PC-3 (cell line): ENCODE results near the gene RNU5B-1. TPM values are rescaled to one million over a fixed set of nuclear protein-coding genes. Genes with fewer than 3 reads are reported as not detected.

Source experiments
- ATAC-seq: fragments of 200-7000 bp; cut with Tn5 transposase; 2 replicates; pipeline ENCODE4 v1.9.1; 2020; ENCODE audit warnings: mild to moderate bottlenecking, moderate library complexity
- BruUV-seq: library from RNA; stranded (reverse); fragments of 400-500 nt; replicated peaks from 2 replicates; lab custom pipeline; 2021; lab: Mats Ljungman, UMichigan
- CTCF ChIA-PET: fragments of 300-600 bp; sonication (Branson Sonifier 250); formaldehyde crosslinking; loops from one replicate; lab custom pipeline; 2022; ENCODE audit warnings: antibody characterized with exemption; lab: Charles Lee
- POLR2A ChIA-PET: fragments of 300-600 bp; sonication (Branson Sonifier 250); formaldehyde crosslinking; loops from one replicate; lab custom pipeline; 2022; ENCODE audit warnings: antibody characterized with exemption; ENCODE audit not compliant: unreplicated experiment; lab: Charles Lee
- DNase-seq: peaks from one replicate; pipeline ENCODE4 v3.0.0-alpha.2; 2015
- H2AFZ ChIP-seq: fragments of 300-600 bp; sonication (generic); 2 replicates; pipeline ENCODE4 v1.6.0; 2016; ENCODE audit warnings: antibody characterized with exemption, low read length
- H3F3A ChIP-seq: fragments of 300-600 bp; sonication (generic); one replicate; pipeline ENCODE4 v1.6.0; 2017; ENCODE audit warnings: antibody characterized with exemption, low read length, control low read depth, mild to moderate bottlenecking; ENCODE audit not compliant: unreplicated experiment
- H3K27ac ChIP-seq: fragments of 300-600 bp; sonication (generic); 2 replicates; pipeline ENCODE4 v1.5.1; 2016; ENCODE audit warnings: mild to moderate bottlenecking, low read length
- H3K27me3 ChIP-seq: fragments of 300-600 bp; sonication (generic); 2 replicates; pipeline ENCODE4 v1.6.1; 2016; ENCODE audit warnings: low read length, mixed read lengths
- H3K36me3 ChIP-seq: fragments of 300-600 bp; sonication (generic); 2 replicates; pipeline ENCODE4 v1.6.1; 2016; ENCODE audit warnings: low read depth, mixed run types, low read length, mixed read lengths
- H3K4me1 ChIP-seq: fragments of 300-600 bp; sonication (generic); 2 replicates; pipeline ENCODE4 v1.5.1; 2016; ENCODE audit warnings: low read length; ENCODE audit not compliant: insufficient read depth
- H3K4me2 ChIP-seq: fragments of 300-600 bp; sonication (generic); 2 replicates; pipeline ENCODE4 v1.6.0; 2016; ENCODE audit warnings: low read length
- H3K4me3 ChIP-seq: fragments of 300-600 bp; sonication (generic); 2 replicates; pipeline ENCODE4 v1.5.1; 2016; ENCODE audit warnings: mild to moderate bottlenecking, low read length, mixed read lengths
- H3K79me2 ChIP-seq: fragments of 300-600 bp; sonication (generic); 2 replicates; pipeline ENCODE4 v1.6.1; 2017; ENCODE audit warnings: low read length, mixed read lengths
- H3K9ac ChIP-seq: fragments of 300-600 bp; sonication (generic); 2 replicates; pipeline ENCODE4 v1.6.0; 2016; ENCODE audit warnings: mild to moderate bottlenecking, low read length
- H3K9me2 ChIP-seq: fragments of 300-600 bp; sonication (generic); replicated peaks from 2 replicates; pipeline ENCODE4 v1.6.1; 2016; ENCODE audit warnings: mixed run types, low read length, mixed read lengths
- H3K9me3 ChIP-seq: fragments of 300-600 bp; sonication (generic); 2 replicates; pipeline ENCODE4 v1.6.1; 2016; ENCODE audit warnings: low read length, mixed read lengths
- H4K20me1 ChIP-seq: fragments of 300-600 bp; sonication (generic); 2 replicates; pipeline ENCODE4 v1.6.1; 2016; ENCODE audit warnings: low read length, mixed read lengths
- CTCF ChIP-seq: fragments of 300-600 bp; sonication (generic); conservative IDR thresholded peaks from 2 replicates; pipeline ENCODE4 v1.5.1; 2017; ENCODE audit warnings: antibody characterized with exemption, low read depth, mild to moderate bottlenecking, low read length
- EZH2 ChIP-seq: fragments of 300-600 bp; sonication (generic); IDR thresholded peaks from one replicate; pipeline ENCODE4 v1.6.1; 2017; ENCODE audit warnings: antibody characterized with exemption, mild to moderate bottlenecking, low read length; ENCODE audit not compliant: unreplicated experiment
- EZH2phosphoT487 ChIP-seq: fragments of 300-600 bp; sonication (generic); IDR thresholded peaks from 2 replicates; pipeline ENCODE4 v1.6.1; 2018; ENCODE audit warnings: mild to moderate bottlenecking, antibody characterized with exemption, low read length, borderline replicate concordance
- intact Hi-C: fragments of 100-400 bp; cut with micrococcal nuclease; formaldehyde crosslinking; loops from 2 replicates; pipeline ENCODE4 v1.9.0; 2023
- total RNA-seq: library from RNA; depleted of rRNA; stranded (reverse); fragments of >200 nt; gene quantifications from 2 replicates; pipeline ENCODE4 v1.2.3, GENCODE V29; 2014

The RNU5B-1 gene
- total RNA-seq, 1 experiment from 2014 or later: not detected

- H3K27ac ChIP-seq: no peak overlapping the region
- H3K27me3 ChIP-seq: no peaks in the 10 kb centered on the region
- H3K79me2 ChIP-seq: no peaks in the 10 kb centered on the region
- no peak overlapping the region for H2AFZ ChIP-seq
- H4K20me1 ChIP-seq: no peaks in the 10 kb centered on the region
- intact Hi-C loops: no loop called here
- H3K4me3 ChIP-seq: no peak overlapping the region
- ChIA-PET POLR2A (no interaction called here), CTCF (no interaction called here)
- no TSS peak for BruUV-seq
- H3K9me3 ChIP-seq: no peaks in the 10 kb centered on the region
- DNase-seq (no peak), ATAC-seq (no peak)
- H3K4me1 ChIP-seq: no peaks in the 10 kb centered on the region
- H3F3A ChIP-seq: no peaks in the 10 kb centered on the region
- H3K9ac ChIP-seq: no peak overlapping the region
- TF ChIP-seq CTCF: no peak
- no peak for TF ChIP-seq EZH2
- no peak for TF ChIP-seq EZH2phosphoT487
- H3K36me3 ChIP-seq: no peaks in the 10 kb centered on the region
- no peaks in the 10 kb centered on the region for H3K9me2 ChIP-seq
- no peak overlapping the region for H3K4me2 ChIP-seq
Observed at GRCh38 chr15:65329288-65329983, 25.0 kb downstream of the RNU5B-1 start.

- intact Hi-C loops: no loop called here
- no peaks in the 10 kb centered on the region for H3K9me2 ChIP-seq
- H3F3A ChIP-seq: no peaks in the 10 kb centered on the region
- no peak overlapping the region for H3K27ac ChIP-seq
- H3K27me3 ChIP-seq: no peaks in the 10 kb centered on the region
- no peak overlapping the region for H3K4me2 ChIP-seq
- no peaks in the 10 kb centered on the region for H4K20me1 ChIP-seq
- H3K79me2 ChIP-seq: no peaks in the 10 kb centered on the region
- no peak overlapping the region for H3K9ac ChIP-seq
- no peak overlapping the region for H2AFZ ChIP-seq
- no peaks in the 10 kb centered on the region for H3K9me3 ChIP-seq
- ChIA-PET POLR2A (no interaction called here), CTCF (no interaction called here)
- no TSS peak for BruUV-seq
- ATAC-seq (no peak), DNase-seq (no peak)
- TF ChIP-seq CTCF (no peak), EZH2 (no peak), EZH2phosphoT487 (no peak)
- no peaks in the 10 kb centered on the region for H3K36me3 ChIP-seq
- H3K4me1 ChIP-seq: no peaks in the 10 kb centered on the region
- H3K4me3 ChIP-seq: no peak overlapping the region
Observed at GRCh38 chr15:65329984-65330735, 25.7 kb downstream of the RNU5B-1 start.
